HG03045 (cell line): Measurements from ENCODE around the gene CORO2B.
"Not testable (repeated sequence)": the region's sequence is repeated elsewhere in the genome, so short reads cannot be mapped to it uniquely, and the experiment has no call there.

Experiments used
- ATAC-seq: cut with Tn5 transposase; IDR thresholded peaks from one replicate; pipeline ENCODE4 v1.9.1; 2021; ENCODE audit warnings: mild to moderate bottlenecking, moderate library complexity; ENCODE audit not compliant: unreplicated experiment

Gene CORO2B

GRCh38 chr15:68667800-68668625 lies 89.2 kb downstream of the CORO2B start:
- ATAC-seq, result no peak

GRCh38 chr15:68668926-68669600 lies 90.3 kb downstream of the CORO2B start:
- ATAC-seq, result no peak

GRCh38 chr15:68672251-68672650 lies 93.5 kb downstream of the CORO2B start:
- ATAC-seq, result no peak

- no peak for ATAC-seq
Measured at GRCh38 chr15:68672781-68673205, 94.0 kb downstream of the CORO2B start.

- ATAC-seq, result no peak
Measured at GRCh38 chr15:68674975-68675374, 96.2 kb downstream of the CORO2B start.

GRCh38 chr15:68676011-68676605 lies 97.3 kb downstream of the CORO2B start:
- no peak for ATAC-seq

GRCh38 chr15:68676926-68677325 lies 98.1 kb downstream of the CORO2B start:
- no peak for ATAC-seq

- ATAC-seq, result no peak
Measured at GRCh38 chr15:68677996-68678395, 99.2 kb downstream of the CORO2B start.

GRCh38 chr15:68678746-68679145 lies 100.0 kb downstream of the CORO2B start:
- no peak for ATAC-seq

- no peak for ATAC-seq
Measured at GRCh38 chr15:68679161-68679560, 100.4 kb downstream of the CORO2B start.

- ATAC-seq, result no peak
Measured at GRCh38 chr15:68679961-68680371, 101.2 kb downstream of the CORO2B start.

- not testable (repeated sequence) for ATAC-seq
Measured at GRCh38 chr15:68680756-68681155, 102.0 kb downstream of the CORO2B start.

- no peak for ATAC-seq
Measured at GRCh38 chr15:68681836-68682235, 103.0 kb downstream of the CORO2B start.

GRCh38 chr15:68682330-68682729 lies 103.5 kb downstream of the CORO2B start:
- no peak for ATAC-seq

- no peak for ATAC-seq
Measured at GRCh38 chr15:68683026-68683425, 104.2 kb downstream of the CORO2B start.

- ATAC-seq, result no peak
Measured at GRCh38 chr15:68683551-68683950, 104.8 kb downstream of the CORO2B start.

- no peak for ATAC-seq
Measured at GRCh38 chr15:68684476-68684875, 105.7 kb downstream of the CORO2B start.

GRCh38 chr15:68687136-68687735 lies 108.4 kb downstream of the CORO2B start:
- no peak for ATAC-seq

GRCh38 chr15:68691705-68692104 lies 112.9 kb downstream of the CORO2B start:
- no peak for ATAC-seq

GRCh38 chr15:68693071-68693470 lies 114.3 kb downstream of the CORO2B start:
- no peak for ATAC-seq

- ATAC-seq, result no peak
Measured at GRCh38 chr15:68694111-68694510, 115.3 kb downstream of the CORO2B start.
